DMS 273 treated with DMSO at 0.1 percent for 48 hours (cell line): ENCODE data around the gene SMIM10.
"Not testable (repeated sequence)": the region's sequence is repeated elsewhere in the genome, so short reads cannot be mapped to it uniquely, and the experiment has no call there.

Source experiments
- DNase-seq: peaks from one replicate; lab custom pipeline; 2025; lab: John Stamatoyannopoulos, UW

SMIM10 gene

DNA sequence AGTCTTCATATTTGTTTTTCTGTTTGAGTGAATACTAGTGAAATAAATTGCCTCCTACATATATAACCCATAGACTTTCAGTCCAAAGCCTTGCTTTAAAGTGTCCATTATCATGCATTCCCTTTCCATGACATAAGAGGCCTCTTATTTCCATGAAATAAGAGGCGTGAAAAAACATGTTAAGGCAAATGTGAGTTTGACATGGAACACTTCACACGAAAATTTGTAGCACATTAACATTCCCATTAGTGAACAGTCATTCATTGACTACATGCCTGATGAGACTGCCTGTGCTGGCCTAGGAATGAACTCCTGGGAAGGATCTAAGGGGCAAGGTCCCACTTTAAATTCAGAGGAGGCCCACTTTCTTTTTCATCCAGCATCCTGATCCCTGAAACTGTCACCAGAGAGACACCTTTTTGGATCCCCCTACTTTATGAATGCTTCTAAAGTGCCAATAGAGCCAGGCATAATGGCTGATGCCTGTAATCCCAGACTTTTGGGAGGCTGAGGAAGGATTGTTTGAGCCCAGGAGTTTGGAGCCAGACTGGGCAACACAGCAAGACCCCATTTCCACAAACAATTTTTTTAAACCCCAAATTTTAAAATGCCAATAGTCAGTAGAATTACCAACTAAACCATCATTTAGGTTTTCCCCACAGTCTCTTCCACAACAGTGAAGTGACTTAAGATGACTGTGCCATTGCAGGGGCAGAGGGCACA lies 24.9 kb downstream of the SMIM10 start:
- DNase-seq, result no peak

DNA sequence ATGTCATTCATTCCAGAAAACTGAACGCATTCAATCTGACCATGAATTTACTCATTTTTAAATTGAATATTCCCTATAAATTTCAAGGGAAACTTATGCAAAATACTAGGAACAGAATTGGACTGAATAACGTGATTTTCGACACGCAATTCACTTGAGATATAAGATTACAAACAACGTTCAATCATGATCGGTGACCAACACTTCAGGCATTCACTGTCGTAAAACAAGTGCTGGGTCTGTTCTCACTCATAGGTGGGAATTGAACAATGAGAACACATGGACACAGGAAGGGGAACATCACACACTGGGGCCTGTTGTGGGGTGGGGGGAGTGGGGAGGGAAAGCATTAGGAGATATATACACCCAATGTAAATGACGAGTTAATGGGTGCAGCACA lies 29.1 kb downstream of the SMIM10 start:
- not testable (repeated sequence) for DNase-seq

DNA sequence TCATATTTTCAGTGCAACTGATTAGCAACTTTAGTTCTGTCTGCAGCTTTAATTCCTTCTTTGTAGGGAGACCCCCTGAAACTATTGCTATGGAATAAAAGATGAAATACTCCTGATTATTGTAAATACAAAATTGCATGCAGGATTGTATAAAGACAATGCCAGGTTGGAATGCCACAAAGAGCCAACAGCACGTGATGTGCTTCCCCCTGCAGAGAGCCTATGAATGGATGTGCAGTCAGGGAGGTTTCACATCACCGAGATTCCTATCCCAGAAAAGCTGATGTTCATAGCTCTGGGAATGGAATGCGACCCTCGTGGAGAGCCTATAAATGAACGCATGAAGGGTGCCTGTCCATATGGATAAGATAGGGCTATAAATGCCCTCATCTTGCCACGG lies 33.0 kb downstream of the SMIM10 start:
- not testable (repeated sequence) for DNase-seq

DNA sequence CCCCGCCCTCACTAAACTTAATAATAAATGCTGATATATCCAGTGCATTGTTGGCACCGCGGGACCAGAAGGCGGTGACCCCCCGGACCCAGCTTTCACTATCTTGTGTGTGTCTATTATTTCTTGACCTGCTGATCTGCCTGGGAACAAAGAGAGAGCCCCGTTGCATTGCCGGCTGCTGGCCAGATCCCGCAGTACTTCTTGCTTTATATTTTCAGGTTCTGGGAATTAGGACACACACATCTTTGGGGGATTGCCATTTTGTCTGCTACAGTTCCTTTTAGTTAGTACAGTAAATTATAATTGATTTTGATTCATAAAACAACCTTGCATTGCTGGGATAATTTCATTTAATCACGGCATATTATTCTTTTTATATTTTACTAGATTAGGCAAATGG lies 33.7 kb downstream of the SMIM10 start:
- no peak for DNase-seq

GRCh38 chrX:135030207-135030963 lies 39.6 kb downstream of the SMIM10 start:
- not testable (repeated sequence) for DNase-seq

GRCh38 chrX:135041149-135042123 lies 50.6 kb downstream of the SMIM10 start:
- DNase-seq, result not testable (repeated sequence)
